ENCODE measurements around the gene TEF. TPM values are rescaled to one million over a fixed set of nuclear protein-coding genes. Genes with fewer than 3 reads are reported as not detected.

TEF gene
- total and polyA plus RNA-seq, 4 donors: 5.7 to 16.2 (median 10.2) TPM

DNA sequence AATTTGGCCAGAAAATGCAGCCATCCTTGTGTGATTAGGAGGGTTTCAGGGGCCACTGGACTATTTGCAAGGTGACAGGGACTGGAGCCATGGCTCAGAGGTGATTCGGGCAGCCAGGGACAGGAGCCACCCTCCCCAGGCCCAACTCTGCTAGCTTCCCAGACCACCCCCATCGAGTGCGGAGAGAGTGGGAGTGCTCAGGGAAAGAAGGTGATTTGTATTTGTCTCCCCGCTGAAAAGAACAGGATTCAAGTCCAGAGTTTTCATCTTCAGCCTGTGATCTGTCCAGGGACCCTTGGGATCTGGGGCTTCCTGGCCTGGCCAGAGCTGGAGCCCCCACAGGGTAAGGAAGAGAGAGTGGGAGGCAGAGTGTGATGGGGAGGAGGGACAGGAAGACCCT lies 22.4 kb upstream of the TEF start (continued):
- TF ChIP-seq HNF4A (conservative IDR thresholded peaks at IDR 0.05) (no peak), HNF4G (IDR thresholded peaks at IDR 0.05) (no peak)
- TF ChIP-seq, protein P1, sequence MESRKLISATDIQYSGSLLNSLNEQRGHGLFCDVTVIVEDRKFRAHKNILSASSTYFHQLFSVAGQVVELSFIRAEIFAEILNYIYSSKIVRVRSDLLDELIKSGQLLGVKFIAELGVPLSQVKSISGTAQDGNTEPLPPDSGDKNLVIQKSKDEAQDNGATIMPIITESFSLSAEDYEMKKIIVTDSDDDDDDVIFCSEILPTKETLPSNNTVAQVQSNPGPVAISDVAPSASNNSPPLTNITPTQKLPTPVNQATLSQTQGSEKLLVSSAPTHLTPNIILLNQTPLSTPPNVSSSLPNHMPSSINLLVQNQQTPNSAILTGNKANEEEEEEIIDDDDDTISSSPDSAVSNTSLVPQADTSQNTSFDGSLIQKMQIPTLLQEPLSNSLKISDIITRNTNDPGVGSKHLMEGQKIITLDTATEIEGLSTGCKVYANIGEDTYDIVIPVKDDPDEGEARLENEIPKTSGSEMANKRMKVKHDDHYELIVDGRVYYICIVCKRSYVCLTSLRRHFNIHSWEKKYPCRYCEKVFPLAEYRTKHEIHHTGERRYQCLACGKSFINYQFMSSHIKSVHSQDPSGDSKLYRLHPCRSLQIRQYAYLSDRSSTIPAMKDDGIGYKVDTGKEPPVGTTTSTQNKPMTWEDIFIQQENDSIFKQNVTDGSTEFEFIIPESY (IDR thresholded peaks at IDR 0.05): no peak

DNA sequence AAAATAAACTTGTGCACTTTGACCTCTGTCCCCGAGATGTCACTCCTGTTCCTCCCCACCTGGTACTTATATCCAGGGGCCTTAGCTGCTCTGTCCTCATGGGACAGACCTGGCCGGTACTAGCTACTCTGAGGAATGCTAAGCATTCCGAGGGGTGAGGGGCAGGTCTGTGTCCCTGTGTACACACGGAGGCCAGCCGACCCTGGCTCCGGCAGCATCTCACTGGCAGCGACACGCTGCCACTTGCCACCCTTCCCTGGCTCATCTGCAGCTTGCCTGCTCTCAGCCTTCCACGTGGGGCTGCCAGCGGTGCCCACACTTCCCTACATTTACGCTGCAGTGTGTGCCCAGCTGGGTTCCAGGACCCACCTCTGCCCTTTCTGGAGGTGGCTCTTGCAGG lies 21.6 kb upstream of the TEF start:
- Histone ChIP-seq H3K9me3 (ENCODE audit: control insufficient read depth in 4 of 4, low read length in 3 of 4) (no peaks in the 10 kb centered on the region), H3K27me3 (ENCODE audit: control insufficient read depth in 4 of 4, insufficient read depth in 4 of 4, low read length in 3 of 4) (no peaks in the 10 kb centered on the region), H3K4me3 (ENCODE audit: low read depth in 1 of 3, low read length in 3 of 3) (no peak overlapping the region), H3K36me3 (ENCODE audit: control insufficient read depth in 4 of 4, insufficient read depth in 3 of 4, low read depth in 1 of 4, low read length in 3 of 4) (peaks cover 8 to 36% (median 16%) of the 10 kb centered on the region in 4 donors), H3K27ac (ENCODE audit: low read depth in 1 of 2, low read length in 2 of 2) (peak overlapping the region in 1 of 2 donors; percentile 12), H3K9ac (ENCODE audit: low read depth in 1 of 2, low read length in 2 of 2) (no peak overlapping the region), H3K4me1 (ENCODE audit: control insufficient read depth in 4 of 4, insufficient read depth in 4 of 4, low read length in 3 of 4) (peaks cover 0 to 12% (median 10%) of the 10 kb centered on the region in 4 donors)
- 44% methylated on average over 11 of the region's 11 CpGs for WGBS
- DNase-seq (ENCODE audit: low spot score): no peak
- peak in 1 of 2 donors; percentile 10 for TF ChIP-seq HNF4A (conservative IDR thresholded peaks at IDR 0.05)
- peak; percentile 30 for TF ChIP-seq FOXA2 (IDR thresholded peaks at IDR 0.05)
- no peak for TF ChIP-seq FOXA1 (IDR thresholded peaks at IDR 0.05)
- peak in 1 of 2 donors; percentile 30 for TF ChIP-seq RXRA (IDR thresholded peaks at IDR 0.05)

GRCh38 chr22:41361716-41362310 lies 19.9 kb upstream of the TEF start:
- WGBS: 96% methylated on average over 13 of the region's 13 CpGs
- DNase-seq (ENCODE audit: low spot score): no peak
- Histone ChIP-seq H3K4me1 (ENCODE audit: control insufficient read depth in 4 of 4, insufficient read depth in 4 of 4, low read length in 3 of 4) (peaks cover 0 to 18% (median 12%) of the 10 kb centered on the region in 4 donors), H3K27ac (ENCODE audit: low read depth in 1 of 2, low read length in 2 of 2) (no peak overlapping the region), H3K4me3 (ENCODE audit: low read depth in 1 of 3, low read length in 3 of 3) (no peak overlapping the region), H3K36me3 (ENCODE audit: control insufficient read depth in 4 of 4, insufficient read depth in 3 of 4, low read depth in 1 of 4, low read length in 3 of 4) (peaks cover 3 to 19% (median 9%) of the 10 kb centered on the region in 4 donors), H3K27me3 (ENCODE audit: control insufficient read depth in 4 of 4, insufficient read depth in 4 of 4, low read length in 3 of 4) (no peaks in the 10 kb centered on the region), H3K9ac (ENCODE audit: low read depth in 1 of 2, low read length in 2 of 2) (no peak overlapping the region), H3K9me3 (ENCODE audit: control insufficient read depth in 4 of 4, low read length in 3 of 4) (no peaks in the 10 kb centered on the region)
- TF ChIP-seq SP1 (IDR thresholded peaks at IDR 0.05) (no peak), RXRA (IDR thresholded peaks at IDR 0.05) (no peak), NR2F2 (IDR thresholded peaks at IDR 0.05) (no peak), TAF1 (conservative IDR thresholded peaks at IDR 0.05) (no peak), HNF4G (IDR thresholded peaks at IDR 0.05) (no peak), EGR1 (IDR thresholded peaks at IDR 0.05; ENCODE audit: low read depth in 2 of 2) (no peak), FOXA2 (IDR thresholded peaks at IDR 0.05) (no peak), FOXA1 (IDR thresholded peaks at IDR 0.05) (no peak), YY1 (IDR thresholded peaks at IDR 0.05) (no peak), JUND (IDR thresholded peaks at IDR 0.05) (no peak)
- TF ChIP-seq, protein P2, sequence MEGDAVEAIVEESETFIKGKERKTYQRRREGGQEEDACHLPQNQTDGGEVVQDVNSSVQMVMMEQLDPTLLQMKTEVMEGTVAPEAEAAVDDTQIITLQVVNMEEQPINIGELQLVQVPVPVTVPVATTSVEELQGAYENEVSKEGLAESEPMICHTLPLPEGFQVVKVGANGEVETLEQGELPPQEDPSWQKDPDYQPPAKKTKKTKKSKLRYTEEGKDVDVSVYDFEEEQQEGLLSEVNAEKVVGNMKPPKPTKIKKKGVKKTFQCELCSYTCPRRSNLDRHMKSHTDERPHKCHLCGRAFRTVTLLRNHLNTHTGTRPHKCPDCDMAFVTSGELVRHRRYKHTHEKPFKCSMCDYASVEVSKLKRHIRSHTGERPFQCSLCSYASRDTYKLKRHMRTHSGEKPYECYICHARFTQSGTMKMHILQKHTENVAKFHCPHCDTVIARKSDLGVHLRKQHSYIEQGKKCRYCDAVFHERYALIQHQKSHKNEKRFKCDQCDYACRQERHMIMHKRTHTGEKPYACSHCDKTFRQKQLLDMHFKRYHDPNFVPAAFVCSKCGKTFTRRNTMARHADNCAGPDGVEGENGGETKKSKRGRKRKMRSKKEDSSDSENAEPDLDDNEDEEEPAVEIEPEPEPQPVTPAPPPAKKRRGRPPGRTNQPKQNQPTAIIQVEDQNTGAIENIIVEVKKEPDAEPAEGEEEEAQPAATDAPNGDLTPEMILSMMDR (IDR thresholded peaks at IDR 0.05; ENCODE audit: low read depth, low read length, missing input control): no peak
- TF ChIP-seq, protein P3, sequence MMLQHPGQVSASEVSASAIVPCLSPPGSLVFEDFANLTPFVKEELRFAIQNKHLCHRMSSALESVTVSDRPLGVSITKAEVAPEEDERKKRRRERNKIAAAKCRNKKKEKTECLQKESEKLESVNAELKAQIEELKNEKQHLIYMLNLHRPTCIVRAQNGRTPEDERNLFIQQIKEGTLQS (IDR thresholded peaks at IDR 0.05): no peak
